Right cardiac atrium (tissue), 5 donors: ENCODE results near the gene TMEM86B. TPM values are rescaled to one million over a fixed set of nuclear protein-coding genes. Genes with fewer than 3 reads are reported as not detected.
"Not testable (repeated sequence)": the region's sequence is repeated elsewhere in the genome, so short reads cannot be mapped to it uniquely, and the experiment has no call there.

Source experiments
- ATAC-seq, 2 donors: fragments of 200-7000 bp; cut with Tn5 transposase; one replicate each; pipeline versions ENCODE4 v1.8.0 to v1.9.1; 2020; ENCODE audit warnings: moderate library complexity in 2 of 2, mild to moderate bottlenecking in 1 of 2
- DNase-seq, 3 donors: peaks; one replicate each; pipeline ENCODE4 v3.0.0-alpha.2; 2020
- H3K27ac ChIP-seq: one replicate; pipeline ENCODE4 v1.5.1; 2013; ENCODE audit warnings: mild to moderate bottlenecking, low read length, control low read depth, moderate library complexity
- H3K27me3 ChIP-seq: one replicate; pipeline ENCODE4 v1.6.1; 2013; ENCODE audit not compliant: control insufficient read depth, insufficient read depth
- H3K4me1 ChIP-seq: one replicate; pipeline ENCODE4 v1.6.1; 2013; ENCODE audit warnings: low read length; ENCODE audit not compliant: control insufficient read depth, insufficient read depth
- H3K4me3 ChIP-seq: one replicate; pipeline ENCODE4 v1.5.1; 2013; ENCODE audit warnings: low read length, control low read depth
- H3K9me3 ChIP-seq: one replicate; pipeline ENCODE4 v1.6.1; 2013; ENCODE audit warnings: low read length; ENCODE audit not compliant: control insufficient read depth
- WGBS: extraction: QIAGEN DNeasy Blood & Tissue Kit; methylation state at CpG from one replicate; pipeline ENCODE4 v1.1.7; 2013; 5-methylcytosine and 5-hydroxymethylcytosine counted together
- intact Hi-C, 4 donors: fragments of 100-400 bp; cut with DNase I; formaldehyde crosslinking; loops; one replicate each; pipeline versions ENCODE4 v1.11.0 to v1.14.0; 2022 to 2023
- polyA plus RNA-seq: library from polyadenylated mRNA; stranded (reverse); fragments of 200-250 nt; gene quantifications from one replicate; pipeline ENCODE4 v1.2.3, GENCODE V29; 2013
- total RNA-seq, 4 donors: library from RNA; stranded (reverse); fragmentation: NEBNext Ultra II Directional; extraction: Animal tissue kit (Norgen Biotek cat#: 25700); gene quantifications; one replicate each; pipeline ENCODE4 v1.2.1, GENCODE V29; 2021
- donor health status: healthy with polysubstance abuse.
- donor health status: DM: no; HTN: yes; CAD: no.
- donor health status: DM: no; HTN: no; CAD: no.
- donor health status: DM: no; HTN: yes; CAD: no; lungs with severe emphysema.
- donor health status: DM: yes; HTN: yes; CAD: no.

TMEM86B gene
- total and polyA plus RNA-seq, 5 donors = 0.80 to 2.1 (median 1.5) TPM

GRCh38 chr19:55208880-55209692 lies 19.5 kb downstream of the TMEM86B start, which contains the start of gene PTPRH:
Gene PTPRH (minus strand): TSS chr19:55209501. CDS start chr19:55209433, 68 bp downstream.
- WGBS = 49% methylated on average over 17 of the region's 18 CpGs
- Histone ChIP-seq H3K4me3 (no peak within 1 kb of the TSS), H3K4me1 (peaks cover 4% of the 10 kb centered on the region), H3K27me3 (no peaks in the 10 kb centered on the region), H3K27ac (no peak within 1 kb of the TSS), H3K9me3 (peaks cover 2% of the 10 kb centered on the region)
- intact Hi-C loops = no loop called here
- ATAC-seq (no peak), DNase-seq (no peak)

- peak; percentile 97 to 99 for ATAC-seq
These were observed 21.7 kb downstream of the TMEM86B start for GRCh38 chr19:55206664-55207500.

GRCh38 chr19:55202199-55202598 lies 26.4 kb downstream of the TMEM86B start:
- WGBS = 71% methylated on average over 10 of the region's 10 CpGs
- H3K27me3 ChIP-seq, ATAC-seq: not testable (repeated sequence)

More at GRCh38 chr19:55206664-55207500, 21.7 kb downstream of the TMEM86B start:
- Histone ChIP-seq H3K4me1 (peaks cover 4% of the 10 kb centered on the region), H3K4me3 (no peak overlapping the region), H3K9me3 (no peaks in the 10 kb centered on the region), H3K27me3 (no peaks in the 10 kb centered on the region), H3K27ac (no peak overlapping the region)
- WGBS = 25% methylated on average over 29 of the region's 29 CpGs
- intact Hi-C loops = no loop called here
- peak; percentile 91 to 93 (median 93) for DNase-seq

GRCh38 chr19:55199620-55200204 lies 28.9 kb downstream of the TMEM86B start:
- Histone ChIP-seq H3K27me3 (no peaks in the 10 kb centered on the region), H3K4me3 (no peak overlapping the region), H3K27ac (no peak overlapping the region), H3K4me1 (no peaks in the 10 kb centered on the region), H3K9me3 (no peaks in the 10 kb centered on the region)
- DNase-seq (no peak), ATAC-seq (no peak)
- intact Hi-C loops = no loop called here
- WGBS = 57% methylated on average over 5 of the region's 5 CpGs

More at GRCh38 chr19:55202199-55202598, 26.4 kb downstream of the TMEM86B start:
- H3K27ac ChIP-seq, DNase-seq, H3K9me3 ChIP-seq, H3K4me1 ChIP-seq, intact Hi-C loops, H3K4me3 ChIP-seq: not testable (repeated sequence)

GRCh38 chr19:55198651-55199050 lies 29.9 kb downstream of the TMEM86B start:
- H3K4me3 ChIP-seq = no peak overlapping the region
- intact Hi-C loops = no loop called here
- no peaks in the 10 kb centered on the region for H3K9me3 ChIP-seq
- WGBS = 49% methylated on average over 5 of the region's 5 CpGs
- no peaks in the 10 kb centered on the region for H3K27me3 ChIP-seq
- H3K4me1 ChIP-seq = no peaks in the 10 kb centered on the region
- no peak for ATAC-seq
- no peak overlapping the region for H3K27ac ChIP-seq
- DNase-seq = no peak

- no peaks in the 10 kb centered on the region for H3K4me1 ChIP-seq
- no peaks in the 10 kb centered on the region for H3K9me3 ChIP-seq
- intact Hi-C loops = no loop called here
- WGBS = 56% methylated on average over 4 of the region's 4 CpGs
- DNase-seq (no peak), ATAC-seq (no peak)
- no peaks in the 10 kb centered on the region for H3K27me3 ChIP-seq
- no peak overlapping the region for H3K4me3 ChIP-seq
- no peak overlapping the region for H3K27ac ChIP-seq
These were observed 31.0 kb downstream of the TMEM86B start for GRCh38 chr19:55197528-55197927.

GRCh38 chr19:55196803-55197202 lies 31.8 kb downstream of the TMEM86B start:
- H3K27me3 ChIP-seq = no peaks in the 10 kb centered on the region
- 86% methylated on average over 10 of the region's 10 CpGs for WGBS
- no peak overlapping the region for H3K4me3 ChIP-seq
- H3K9me3 ChIP-seq = no peaks in the 10 kb centered on the region
- ATAC-seq (no peak), DNase-seq (no peak)
- no peak overlapping the region for H3K27ac ChIP-seq
- H3K4me1 ChIP-seq = no peaks in the 10 kb centered on the region
- intact Hi-C loops = no loop called here

- H3K9me3 ChIP-seq = no peaks in the 10 kb centered on the region
- H3K4me1 ChIP-seq = no peaks in the 10 kb centered on the region
- 77% methylated on average over 12 of the region's 12 CpGs for WGBS
- DNase-seq = no peak
- no peak for ATAC-seq
- H3K4me3 ChIP-seq = no peak overlapping the region
- no peak overlapping the region for H3K27ac ChIP-seq
- intact Hi-C loops = no loop called here
- no peaks in the 10 kb centered on the region for H3K27me3 ChIP-seq
These were observed 35.1 kb downstream of the TMEM86B start for GRCh38 chr19:55193481-55193880.

GRCh38 chr19:55189403-55189835 lies 39.1 kb downstream of the TMEM86B start:
- WGBS = 56% methylated on average over 15 of the region's 15 CpGs
- Histone ChIP-seq H3K4me3 (no peak overlapping the region), H3K27ac (no peak overlapping the region), H3K27me3 (no peaks in the 10 kb centered on the region), H3K4me1 (no peaks in the 10 kb centered on the region), H3K9me3 (no peaks in the 10 kb centered on the region)
- ATAC-seq = peak; percentile 73 to 93
- intact Hi-C loops = no loop called here
- peak in 1 of 3 donors; percentile 51 for DNase-seq

GRCh38 chr19:55188625-55189024 lies 39.9 kb downstream of the TMEM86B start:
- intact Hi-C loops = no loop called here
- Histone ChIP-seq H3K27me3 (no peaks in the 10 kb centered on the region), H3K27ac (no peak overlapping the region), H3K4me1 (no peaks in the 10 kb centered on the region), H3K9me3 (no peaks in the 10 kb centered on the region), H3K4me3 (no peak overlapping the region)
- WGBS = 64% methylated on average over 8 of the region's 8 CpGs
- ATAC-seq (peak in 1 of 2 donors; percentile 51), DNase-seq (no peak)

GRCh38 chr19:55186080-55186479 lies 42.5 kb downstream of the TMEM86B start:
- DNase-seq = no peak
- 76% methylated on average over 12 of the region's 12 CpGs for WGBS
- Histone ChIP-seq H3K27ac (no peak overlapping the region), H3K4me3 (no peak overlapping the region), H3K4me1 (no peaks in the 10 kb centered on the region), H3K9me3 (no peaks in the 10 kb centered on the region), H3K27me3 (no peaks in the 10 kb centered on the region)
- no peak for ATAC-seq
- intact Hi-C loops = no loop called here
